Measurements from ENCODE around the gene HSPB6. TPM values are rescaled to one million over a fixed set of nuclear protein-coding genes. Genes with fewer than 3 reads are reported as not detected.

HSPB6 gene
- total RNA-seq, 1 experiment from 2014 or later = 0.37 TPM

- H4K5ac ChIP-seq (ENCODE audit: insufficient read length, low read depth, low read length) = no peak overlapping the region
- no peak overlapping the region for H3K27ac Mint-ChIP-seq
- H2AK5ac ChIP-seq (ENCODE audit: insufficient read length, low read length) = no peak overlapping the region
- no peaks in the 10 kb centered on the region for H4K20me1 ChIP-seq (ENCODE audit: control insufficient read depth, insufficient read depth, insufficient read length)
- no peak overlapping the region for H2BK15ac ChIP-seq (ENCODE audit: low read depth, low read length)
- no peaks in the 10 kb centered on the region for H3K79me1 ChIP-seq (ENCODE audit: insufficient read depth, low read depth, low read length, poor library complexity, severe bottlenecking)
- no peak overlapping the region for H2AFZ ChIP-seq (ENCODE audit: low read length)
- no peak overlapping the region for H3K9ac ChIP-seq (ENCODE audit: extremely low read depth, insufficient read length, low read length)
- no peak overlapping the region for H2BK12ac ChIP-seq (ENCODE audit: insufficient read length, low read depth, low read length)
- H2BK5ac ChIP-seq (ENCODE audit: insufficient read length, low read length) = no peak overlapping the region
- no peaks in the 10 kb centered on the region for H3K4me1 ChIP-seq (ENCODE audit: insufficient read depth, low read length)
- no peaks in the 10 kb centered on the region for H3K79me2 ChIP-seq (ENCODE audit: insufficient read depth, low read length)
- no peak overlapping the region for H2BK20ac ChIP-seq (ENCODE audit: low read depth, low read length, poor library complexity, severe bottlenecking)
- H3K4ac ChIP-seq (ENCODE audit: low read depth, low read length) = no peak overlapping the region
- H3K14ac ChIP-seq (ENCODE audit: insufficient read depth, low read length) = no peak overlapping the region; the same call in 1 of the 2 replicates
- H3K36me3 Mint-ChIP-seq (ENCODE audit: insufficient read depth in 1 of 3, low read depth in 3 of 3) = peaks cover 0 to 8% (median 2%) of the 10 kb centered on the region in 3 experiments; a peak in 1 of 7 replicates
- no peak overlapping the region for H3K56ac ChIP-seq (ENCODE audit: insufficient read length, low read depth, low read length)
- DNase-seq = no peak
- no peak overlapping the region for H3T11ph ChIP-seq (ENCODE audit: low read length)
- TF ChIP-seq, protein P1, sequence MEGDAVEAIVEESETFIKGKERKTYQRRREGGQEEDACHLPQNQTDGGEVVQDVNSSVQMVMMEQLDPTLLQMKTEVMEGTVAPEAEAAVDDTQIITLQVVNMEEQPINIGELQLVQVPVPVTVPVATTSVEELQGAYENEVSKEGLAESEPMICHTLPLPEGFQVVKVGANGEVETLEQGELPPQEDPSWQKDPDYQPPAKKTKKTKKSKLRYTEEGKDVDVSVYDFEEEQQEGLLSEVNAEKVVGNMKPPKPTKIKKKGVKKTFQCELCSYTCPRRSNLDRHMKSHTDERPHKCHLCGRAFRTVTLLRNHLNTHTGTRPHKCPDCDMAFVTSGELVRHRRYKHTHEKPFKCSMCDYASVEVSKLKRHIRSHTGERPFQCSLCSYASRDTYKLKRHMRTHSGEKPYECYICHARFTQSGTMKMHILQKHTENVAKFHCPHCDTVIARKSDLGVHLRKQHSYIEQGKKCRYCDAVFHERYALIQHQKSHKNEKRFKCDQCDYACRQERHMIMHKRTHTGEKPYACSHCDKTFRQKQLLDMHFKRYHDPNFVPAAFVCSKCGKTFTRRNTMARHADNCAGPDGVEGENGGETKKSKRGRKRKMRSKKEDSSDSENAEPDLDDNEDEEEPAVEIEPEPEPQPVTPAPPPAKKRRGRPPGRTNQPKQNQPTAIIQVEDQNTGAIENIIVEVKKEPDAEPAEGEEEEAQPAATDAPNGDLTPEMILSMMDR (conservative IDR thresholded peaks at IDR 0.05) = no peak
- H4K8ac ChIP-seq (replicated peaks; ENCODE audit: insufficient read length, low read depth, low read length) = no peak overlapping the region
- H4K91ac ChIP-seq (ENCODE audit: insufficient read length, low read depth, low read length) = no peak overlapping the region
- no peaks in the 10 kb centered on the region; a peak in 1 of 5 replicates for H3K9me3 Mint-ChIP-seq
- H3K18ac ChIP-seq (ENCODE audit: insufficient read length, low read depth, low read length) = no peak overlapping the region
- peaks cover 26 to 39% of the 10 kb centered on the region in 2 experiments for H3K4me1 Mint-ChIP-seq
- no peak overlapping the region for H3K27ac ChIP-seq (ENCODE audit: insufficient read length, low read depth, low read length)
- no peaks in the 10 kb centered on the region for H3K27me3 ChIP-seq (ENCODE audit: insufficient read depth, low read length)
- H3K9me3 ChIP-seq (ENCODE audit: control insufficient read depth, low read depth, low read length) = no peaks in the 10 kb centered on the region
- H3K23ac ChIP-seq (ENCODE audit: insufficient read length, low read depth, low read length) = no peak overlapping the region
- H3K4me2 ChIP-seq (ENCODE audit: insufficient read depth, insufficient read length, low read length) = no peak overlapping the region
- H3K4me3 Mint-ChIP-seq = peak overlapping the region in 1 of 2 experiments; percentile 61; a peak in 2 of 5 replicates
- no CpG with 5 or more reads among the region's 12 CpGs for WGBS (ENCODE audit: extremely low coverage, insufficient read length, low lambda C conversion rate)
- H2BK120ac ChIP-seq (ENCODE audit: low read depth, low read length, poor library complexity, severe bottlenecking) = no peak overlapping the region
- H3K23me2 ChIP-seq (ENCODE audit: insufficient read length, low read depth, low read length, poor library complexity, severe bottlenecking) = peaks cover 7% of the 10 kb centered on the region
- peaks cover 6% of the 10 kb centered on the region for H3K27me3 Mint-ChIP-seq (ENCODE audit: low read depth)
Measured at GRCh38 chr19:35782589-35782988, 25.8 kb upstream of the HSPB6 start.

All from H9 (cell line).